Measurements from ENCODE around the gene SYNJ1. TPM values are rescaled to one million over a fixed set of nuclear protein-coding genes. Genes with fewer than 3 reads are reported as not detected.
A peak's percentile ranks its signal among the peaks of the same experiment; 100 is the strongest.

SYNJ1 gene
- total and polyA plus RNA-seq, 2 of the 13 experiments (the other 11 are each of a cell fraction or from before 2014, with no cell fraction given), result 2.0 to 2.7 TPM

DNA sequence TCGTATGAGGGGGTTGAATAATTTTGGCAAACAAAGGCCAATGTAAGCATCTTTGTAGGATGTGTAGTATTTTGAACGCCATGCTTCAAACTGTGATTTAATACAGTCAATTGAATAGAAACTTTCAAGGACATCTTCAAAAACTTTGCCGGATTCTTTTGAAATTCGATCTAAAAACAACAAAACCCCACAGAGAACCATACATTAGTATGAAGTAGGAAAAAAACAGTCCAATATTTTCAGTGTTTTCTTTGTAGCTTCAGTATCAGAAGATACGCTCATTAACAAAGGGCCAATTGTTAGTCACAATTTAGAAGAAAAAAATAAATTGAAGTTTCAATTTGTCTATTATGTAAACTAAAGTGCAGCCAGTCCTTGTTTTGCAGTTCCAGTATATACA lies 20.7 kb upstream of the SYNJ1 start:
- Histone ChIP-seq H3K9me3 (ENCODE audit: low read length) (no peaks in the 10 kb centered on the region), H3K4me2 (ENCODE audit: low read depth, low read length) (no peak overlapping the region), H3K79me2 (ENCODE audit: insufficient read depth, low read length) (peaks cover 3% of the 10 kb centered on the region), H3K4me3 (replicated peaks in 1 of 3; ENCODE audit: insufficient read depth in 1 of 3, low read depth in 2 of 3, low read length in 3 of 3) (no peak overlapping the region), H4K20me1 (ENCODE audit: insufficient read depth, low read length) (no peaks in the 10 kb centered on the region), H2AFZ (ENCODE audit: low read length) (no peak overlapping the region), H3K27ac (ENCODE audit: extremely low read length, insufficient read depth, low read length) (peak overlapping the region; percentile 21), H3K27me3 (ENCODE audit: control insufficient read depth in 1 of 2, insufficient read depth in 2 of 2, low read length in 2 of 2) (no peaks in the 10 kb centered on the region), H3K4me1 (ENCODE audit: insufficient read depth, low read length) (peaks cover 25% of the 10 kb centered on the region), H3K36me3 (replicated peaks in 1 of 2; ENCODE audit: control insufficient read depth in 1 of 2, insufficient read depth in 2 of 2, low read length in 2 of 2) (peaks cover 9 to 66% of the 10 kb centered on the region in 2 experiments; a peak in 4 of 5 replicates), H3K9ac (ENCODE audit: insufficient read depth, low read depth, low read length) (no peak overlapping the region)
- POLR2A ChIA-PET, result interaction anchor here (2.4 kb wide), 1 partner anchor 20 kb away, joined by 11 read pairs; the partner anchor contains the start of gene SYNJ1
- in situ Hi-C loops (cut with HindIII; ENCODE audit: extremely low pct_ligation_motif_present, low pct_unique_long_range_greater_than_20kb) (no loop called here), intact Hi-C loops (cut with micrococcal nuclease; ENCODE audit: unreplicated experiment) (no loop called here)
- FAIRE-seq (no peak), DNase-seq (ENCODE audit: low spot score) (peak; percentile 18), ATAC-seq (no peak)
- BruUV-seq (replicated peaks), result no TSS peak
- CTCF ChIA-PET (ENCODE audit: low intra/inter-chr PET ratio, low total read pairs), result no interaction called here
- TF ChIP-seq, protein P1, sequence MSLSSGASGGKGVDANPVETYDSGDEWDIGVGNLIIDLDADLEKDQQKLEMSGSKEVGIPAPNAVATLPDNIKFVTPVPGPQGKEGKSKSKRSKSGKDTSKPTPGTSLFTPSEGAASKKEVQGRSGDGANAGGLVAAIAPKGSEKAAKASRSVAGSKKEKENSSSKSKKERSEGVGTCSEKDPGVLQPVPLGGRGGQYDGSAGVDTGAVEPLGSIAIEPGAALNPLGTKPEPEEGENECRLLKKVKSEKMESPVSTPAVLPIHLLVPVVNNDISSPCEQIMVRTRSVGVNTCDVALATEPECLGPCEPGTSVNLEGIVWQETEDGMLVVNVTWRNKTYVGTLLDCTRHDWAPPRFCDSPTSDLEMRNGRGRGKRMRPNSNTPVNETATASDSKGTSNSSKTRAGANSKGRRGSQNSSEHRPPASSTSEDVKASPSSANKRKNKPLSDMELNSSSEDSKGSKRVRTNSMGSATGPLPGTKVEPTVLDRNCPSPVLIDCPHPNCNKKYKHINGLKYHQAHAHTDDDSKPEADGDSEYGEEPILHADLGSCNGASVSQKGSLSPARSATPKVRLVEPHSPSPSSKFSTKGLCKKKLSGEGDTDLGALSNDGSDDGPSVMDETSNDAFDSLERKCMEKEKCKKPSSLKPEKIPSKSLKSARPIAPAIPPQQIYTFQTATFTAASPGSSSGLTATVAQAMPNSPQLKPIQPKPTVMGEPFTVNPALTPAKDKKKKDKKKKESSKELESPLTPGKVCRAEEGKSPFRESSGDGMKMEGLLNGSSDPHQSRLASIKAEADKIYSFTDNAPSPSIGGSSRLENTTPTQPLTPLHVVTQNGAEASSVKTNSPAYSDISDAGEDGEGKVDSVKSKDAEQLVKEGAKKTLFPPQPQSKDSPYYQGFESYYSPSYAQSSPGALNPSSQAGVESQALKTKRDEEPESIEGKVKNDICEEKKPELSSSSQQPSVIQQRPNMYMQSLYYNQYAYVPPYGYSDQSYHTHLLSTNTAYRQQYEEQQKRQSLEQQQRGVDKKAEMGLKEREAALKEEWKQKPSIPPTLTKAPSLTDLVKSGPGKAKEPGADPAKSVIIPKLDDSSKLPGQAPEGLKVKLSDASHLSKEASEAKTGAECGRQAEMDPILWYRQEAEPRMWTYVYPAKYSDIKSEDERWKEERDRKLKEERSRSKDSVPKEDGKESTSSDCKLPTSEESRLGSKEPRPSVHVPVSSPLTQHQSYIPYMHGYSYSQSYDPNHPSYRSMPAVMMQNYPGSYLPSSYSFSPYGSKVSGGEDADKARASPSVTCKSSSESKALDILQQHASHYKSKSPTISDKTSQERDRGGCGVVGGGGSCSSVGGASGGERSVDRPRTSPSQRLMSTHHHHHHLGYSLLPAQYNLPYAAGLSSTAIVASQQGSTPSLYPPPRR (CRISPR knock-in tag; IDR thresholded peaks at IDR 0.05; ENCODE audit: borderline replicate concordance), result no peak
- TF ChIP-seq SIX4 (CRISPR knock-in tag; IDR thresholded peaks at IDR 0.05) (peak; percentile 78; the same call in 1 of the 2 replicates), ZNF264 (CRISPR knock-in tag; IDR thresholded peaks at IDR 0.05) (no peak), SIX1 (CRISPR knock-in tag; IDR thresholded peaks at IDR 0.05; ENCODE audit: borderline replicate concordance) (peak; percentile 59; the same call in 1 of the 2 replicates), ZNF777 (CRISPR knock-in tag; IDR thresholded peaks at IDR 0.05) (no peak), HNRNPUL1 (IDR thresholded peaks at IDR 0.05; ENCODE audit: low read depth, low read length) (no peak)
- 78% methylated on average over 5 of the region's 5 CpGs for WGBS (ENCODE audit: low lambda C conversion rate)
